HG03439 (cell line): ENCODE measurements around the gene PIK3R6.
"Not testable (repeated sequence)": the region's sequence is repeated elsewhere in the genome, so short reads cannot be mapped to it uniquely, and the experiment has no call there.

Experiments used
- ATAC-seq: cut with Tn5 transposase; IDR thresholded peaks from one replicate; pipeline ENCODE4 v1.9.1; 2021; ENCODE audit warnings: mild to moderate bottlenecking, moderate library complexity; ENCODE audit not compliant: unreplicated experiment

Gene PIK3R6

GRCh38 chr17:8829036-8829941, 38.2 kb downstream of the PIK3R6 start:
- ATAC-seq, result no peak

GRCh38 chr17:8828517-8828875, 39.0 kb downstream of the PIK3R6 start:
- no peak for ATAC-seq

- ATAC-seq, result no peak
Observed at GRCh38 chr17:8826808-8827435, 40.6 kb downstream of the PIK3R6 start.

GRCh38 chr17:8825802-8826201, 41.7 kb downstream of the PIK3R6 start:
- no peak for ATAC-seq

- ATAC-seq, result no peak
Observed at GRCh38 chr17:8823279-8823678, 44.2 kb downstream of the PIK3R6 start.

GRCh38 chr17:8822401-8823035, 45.0 kb downstream of the PIK3R6 start:
- no peak for ATAC-seq

- no peak for ATAC-seq
Observed at GRCh38 chr17:8821446-8822105, 45.9 kb downstream of the PIK3R6 start.

GRCh38 chr17:8820311-8821010, 47.0 kb downstream of the PIK3R6 start:
- no peak for ATAC-seq

- no peak for ATAC-seq
Observed at GRCh38 chr17:8818654-8819330, 48.7 kb downstream of the PIK3R6 start.

GRCh38 chr17:8818047-8818446, 49.4 kb downstream of the PIK3R6 start:
- ATAC-seq, result no peak

GRCh38 chr17:8806926-8807550, 60.4 kb downstream of the PIK3R6 start:
- peak; percentile 88 for ATAC-seq

- ATAC-seq, result no peak
Observed at GRCh38 chr17:8806253-8806925, 61.1 kb downstream of the PIK3R6 start.

GRCh38 chr17:8805396-8805795, 62.1 kb downstream of the PIK3R6 start:
- ATAC-seq, result not testable (repeated sequence)

GRCh38 chr17:8803531-8804420, 63.7 kb downstream of the PIK3R6 start:
- no peak for ATAC-seq

- ATAC-seq, result no peak
Observed at GRCh38 chr17:8801135-8801840, 66.2 kb downstream of the PIK3R6 start.

GRCh38 chr17:8800656-8801055, 66.8 kb downstream of the PIK3R6 start:
- ATAC-seq, result no peak

GRCh38 chr17:8799570-8800212, 67.8 kb downstream of the PIK3R6 start:
- ATAC-seq, result no peak
